ENCODE data around the gene ZNF93.
"Not testable (repeated sequence)": the region's sequence is repeated elsewhere in the genome, so short reads cannot be mapped to it uniquely, and the experiment has no call there.

The ZNF93 gene

DNA sequence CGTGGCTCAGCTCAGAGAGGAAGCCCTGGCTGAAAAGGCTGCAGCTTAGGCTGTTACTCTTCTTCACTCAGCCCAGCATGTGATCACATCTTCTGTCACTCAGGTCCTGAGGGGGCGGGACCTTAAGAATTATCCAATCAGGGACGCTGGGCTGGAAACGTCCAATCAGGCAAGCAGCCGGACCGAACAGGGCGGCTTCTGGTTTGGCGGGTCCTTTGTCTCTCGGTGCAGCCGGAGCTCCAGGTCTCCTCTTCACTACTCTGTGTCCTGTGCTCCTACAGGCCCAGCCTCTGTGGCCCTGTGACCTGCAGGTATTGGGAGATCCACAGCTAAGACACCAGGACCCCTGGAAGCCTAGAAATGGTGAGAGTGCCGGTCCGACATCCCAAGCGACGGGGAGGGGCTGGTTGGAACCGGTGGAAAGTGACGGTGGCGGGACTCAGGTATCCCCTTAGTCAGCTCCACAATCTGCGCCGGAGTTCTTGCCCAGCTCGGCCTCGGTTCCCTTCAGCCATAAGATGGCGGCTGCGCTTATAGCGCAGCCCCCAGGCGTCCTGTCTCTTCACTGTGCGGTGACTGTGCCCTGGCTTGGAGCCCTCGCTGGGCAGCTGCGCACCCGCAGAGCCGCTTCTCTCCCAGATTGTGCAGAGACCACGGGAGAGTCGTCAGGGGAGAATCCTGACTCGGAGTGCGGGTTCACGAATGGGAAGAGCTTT lies at the start of gene ZNF93:
ZNF93 (plus strand) TSS at position 218 of the 716 bp plus-strand sequence; CDS start at position 361, 143 bp downstream.
- peak; percentile 90 for DNase-seq

DNA sequence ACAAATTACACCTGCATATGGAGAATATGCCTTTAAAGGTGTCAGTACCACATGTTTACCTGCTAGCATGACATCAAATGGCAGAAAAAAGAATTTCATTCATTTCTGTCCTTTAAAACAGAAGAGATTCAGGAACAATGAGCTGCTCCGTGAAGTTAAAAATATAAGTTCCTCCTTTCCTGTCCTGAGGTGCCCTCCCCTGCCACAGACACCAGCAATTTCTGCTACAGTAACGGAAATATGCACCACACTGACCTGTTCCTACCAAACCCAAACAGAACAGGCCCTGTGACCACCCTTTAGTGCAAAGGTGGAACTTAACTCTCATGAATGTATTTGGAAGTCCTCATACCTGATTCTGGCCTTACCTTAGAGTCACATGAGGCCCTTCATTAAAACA lies 49.0 kb upstream of the ZNF93 start:
- not testable (repeated sequence) for DNase-seq

DNA sequence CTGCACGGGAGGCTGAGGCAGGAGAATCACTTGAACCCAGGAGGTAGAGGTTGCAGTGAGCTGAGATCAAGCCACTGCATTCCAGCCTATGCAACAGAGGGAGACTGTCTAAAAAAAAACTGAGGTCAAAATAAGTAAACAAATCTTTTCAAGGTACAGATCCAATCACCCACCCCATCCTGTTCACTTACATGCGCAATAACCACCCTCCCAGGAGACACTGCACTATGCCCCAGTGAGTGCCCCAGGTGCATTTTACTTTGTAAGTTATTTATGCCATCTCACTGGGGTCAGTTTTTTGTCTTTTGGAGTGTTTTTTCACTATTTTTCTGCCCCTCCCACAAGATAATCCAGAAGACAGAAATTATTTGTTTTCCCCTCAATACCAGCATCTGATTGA lies 42.0 kb upstream of the ZNF93 start:
- no peak for DNase-seq

DNA sequence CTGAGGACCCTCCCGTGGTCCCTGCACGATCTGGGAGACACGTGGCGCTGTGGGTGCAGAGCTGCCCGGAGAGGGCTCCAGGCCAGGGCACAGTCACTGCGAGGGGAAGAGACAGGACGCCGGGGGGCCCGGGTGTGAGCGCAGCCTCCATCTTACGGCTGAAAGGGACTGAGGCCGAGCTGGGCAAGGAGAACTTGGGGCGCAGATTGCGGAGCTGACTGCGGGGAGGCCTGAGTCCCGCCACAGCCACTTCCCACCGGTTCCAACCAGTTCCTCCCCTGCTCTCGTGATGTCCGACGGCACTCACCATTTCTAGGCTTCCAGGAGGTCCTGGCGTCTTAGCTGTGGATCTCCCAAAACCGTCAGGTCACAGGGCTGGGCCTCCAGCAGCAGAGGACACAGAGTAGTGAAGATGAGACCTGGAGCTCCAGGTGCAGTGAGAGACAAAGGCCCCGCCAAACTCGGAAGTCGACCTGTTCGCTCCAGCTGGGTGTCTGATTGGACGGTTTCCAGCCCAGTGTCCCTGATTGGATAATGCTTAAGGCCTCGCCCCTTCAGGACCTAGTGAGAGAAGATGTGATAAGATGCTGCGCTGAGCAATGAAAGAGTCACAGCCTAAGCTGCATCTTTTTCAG lies 39.9 kb upstream of the ZNF93 start:
- peak; percentile 43 for DNase-seq

DNA sequence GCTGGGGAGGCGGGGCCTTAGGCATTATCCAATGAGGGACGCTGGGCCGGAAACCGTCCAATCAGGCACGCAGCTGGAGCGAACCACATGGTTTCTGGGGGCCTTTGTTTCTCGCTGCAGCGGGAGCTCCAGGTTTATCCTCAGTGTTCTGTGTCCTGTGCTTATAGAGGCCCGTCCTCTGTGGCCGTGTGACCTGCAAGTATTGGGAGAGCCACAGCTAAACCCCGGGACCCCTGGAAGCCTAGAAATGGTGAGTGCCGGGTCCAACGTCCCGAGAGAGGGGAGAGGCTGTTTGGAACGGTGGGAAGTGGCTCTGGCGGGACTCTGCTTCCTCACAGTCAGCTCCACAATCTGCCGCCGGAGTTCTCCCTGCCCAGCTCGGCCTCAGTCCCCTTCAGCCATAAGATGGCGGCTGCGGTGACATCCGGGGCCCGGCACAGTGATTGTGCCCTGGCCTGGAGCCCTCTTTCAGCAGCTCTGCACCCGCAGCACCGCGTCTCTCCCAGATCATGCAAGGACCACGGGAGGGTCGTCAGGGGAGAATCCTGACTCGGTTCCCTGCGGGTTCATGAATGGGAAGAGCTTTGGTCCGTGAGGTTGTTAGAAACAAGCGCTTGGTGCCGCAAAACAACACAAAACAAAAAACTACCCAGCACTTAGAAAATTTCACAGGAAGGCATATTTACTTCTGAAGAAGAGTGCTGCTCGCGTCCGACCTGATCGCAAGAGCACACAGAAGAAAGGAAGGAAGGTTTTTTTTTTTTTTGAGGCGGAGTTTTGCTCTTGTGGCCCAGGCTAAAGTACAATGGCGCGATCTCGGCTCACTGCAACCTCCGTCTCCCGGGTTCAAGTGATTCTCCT lies 34.8 kb upstream of the ZNF93 start, which contains the start of gene ZNF253:
ZNF253 (plus strand) TSS at position 133 of the 861 bp plus-strand sequence; CDS start at position 248, 115 bp downstream.
- DNase-seq, result peak; percentile 96

DNA sequence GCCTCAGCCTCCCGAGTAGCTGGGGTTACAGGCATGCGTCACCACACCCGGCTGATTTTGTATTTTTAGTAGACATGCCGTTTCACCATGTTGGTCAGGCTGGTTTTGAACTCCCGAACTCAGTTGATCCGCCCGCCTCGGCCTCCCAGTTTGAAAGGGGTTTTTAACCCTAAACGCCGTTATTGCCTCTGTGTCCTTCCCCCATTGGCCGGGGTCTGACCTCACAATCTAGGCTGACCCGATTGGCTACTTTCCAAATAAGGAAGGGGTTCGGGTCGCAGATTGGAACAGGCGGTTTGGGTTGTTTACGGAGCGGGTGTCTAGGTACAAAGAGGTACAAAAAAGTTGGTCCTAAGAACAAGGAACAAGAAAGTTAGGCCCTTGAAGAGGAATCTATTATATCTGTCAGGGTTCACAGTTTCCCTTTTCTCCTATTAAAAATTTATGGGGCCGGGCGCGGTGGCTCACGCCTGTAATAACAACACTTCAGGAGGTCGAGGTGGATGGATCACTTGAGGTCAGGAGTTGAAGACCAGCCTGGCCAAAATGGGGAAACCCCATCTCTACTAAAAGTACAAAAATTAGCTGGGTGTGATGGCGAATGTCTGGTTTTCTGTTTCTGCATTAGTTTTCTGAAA lies 34.0 kb upstream of the ZNF93 start:
- DNase-seq, result peak; percentile 45

DNA sequence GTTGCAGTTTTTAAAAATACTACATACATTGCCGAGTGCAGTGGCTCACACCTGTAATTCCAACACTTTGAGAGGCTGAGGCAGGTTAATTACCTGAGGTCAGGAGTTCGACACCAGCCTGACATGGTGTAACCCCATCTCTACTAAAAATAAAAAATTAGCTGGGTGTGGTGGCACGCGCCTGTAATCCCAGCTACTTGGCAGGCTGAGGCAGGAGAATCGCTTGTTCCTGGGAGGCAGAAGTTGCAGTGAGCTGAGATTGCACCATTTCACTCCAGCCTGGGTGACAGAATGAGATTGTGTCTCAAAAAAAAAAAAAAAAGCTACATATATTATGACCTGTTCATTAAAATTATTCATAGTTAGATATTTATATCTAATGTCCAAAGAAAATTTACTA lies 30.7 kb upstream of the ZNF93 start:
- not testable (repeated sequence) for DNase-seq

DNA sequence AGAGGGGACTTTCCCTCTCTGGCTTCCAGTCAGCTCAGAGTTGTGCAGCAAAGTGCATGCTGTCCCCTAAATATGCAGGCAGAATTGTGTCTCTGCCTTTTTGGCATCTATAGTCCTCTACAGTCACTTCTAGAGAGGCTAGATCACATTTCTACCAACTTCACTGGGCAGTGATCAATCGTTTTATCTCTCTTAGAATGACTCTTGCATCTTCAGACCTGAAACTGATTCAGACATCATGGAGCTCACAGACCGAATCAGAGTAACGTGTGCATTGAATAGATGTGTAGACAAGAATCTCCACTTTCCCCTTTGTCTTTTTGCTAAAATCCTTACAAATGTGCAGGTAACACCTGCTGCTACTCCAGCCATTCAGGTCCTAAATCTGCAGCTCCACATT lies 28.8 kb upstream of the ZNF93 start:
- no peak for DNase-seq

DNA sequence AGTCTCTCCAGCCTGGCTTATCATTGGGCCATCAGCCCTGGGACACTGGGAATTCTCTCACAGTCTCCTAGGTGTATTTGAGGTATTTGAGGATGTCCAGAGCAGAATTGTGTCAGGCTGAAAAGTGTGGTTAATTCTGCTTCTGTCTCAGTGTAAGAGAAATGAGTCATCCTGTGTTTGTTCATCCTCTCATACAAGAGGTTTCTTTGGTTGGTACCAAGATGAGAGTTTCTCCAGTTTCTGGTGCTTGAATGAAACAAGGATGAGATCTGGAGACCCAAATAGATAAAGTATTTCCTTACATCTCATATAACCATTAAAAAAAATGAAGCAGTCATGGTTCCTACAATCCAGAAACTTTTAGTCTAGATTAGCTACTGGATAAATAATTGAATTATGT lies 27.4 kb upstream of the ZNF93 start:
- no peak for DNase-seq

DNA sequence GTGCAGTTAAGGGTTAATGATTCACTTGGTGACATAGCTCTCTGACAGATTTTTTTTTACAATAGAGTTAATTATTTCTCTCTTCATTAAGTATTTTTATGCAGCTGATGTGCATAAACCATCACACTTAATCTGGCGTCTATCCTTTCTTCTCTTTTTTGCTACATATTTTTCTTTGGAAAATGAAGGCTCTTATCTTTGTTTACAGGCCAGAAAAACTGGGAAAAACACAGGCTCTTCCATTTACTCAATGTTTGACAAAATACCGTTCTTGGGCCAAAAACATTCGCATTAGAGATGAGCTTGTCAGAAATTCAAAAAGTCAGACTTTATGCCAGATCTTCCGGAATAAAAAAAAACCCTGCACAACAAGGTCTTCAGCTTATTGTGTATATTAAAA lies 23.0 kb upstream of the ZNF93 start:
- no peak for DNase-seq

DNA sequence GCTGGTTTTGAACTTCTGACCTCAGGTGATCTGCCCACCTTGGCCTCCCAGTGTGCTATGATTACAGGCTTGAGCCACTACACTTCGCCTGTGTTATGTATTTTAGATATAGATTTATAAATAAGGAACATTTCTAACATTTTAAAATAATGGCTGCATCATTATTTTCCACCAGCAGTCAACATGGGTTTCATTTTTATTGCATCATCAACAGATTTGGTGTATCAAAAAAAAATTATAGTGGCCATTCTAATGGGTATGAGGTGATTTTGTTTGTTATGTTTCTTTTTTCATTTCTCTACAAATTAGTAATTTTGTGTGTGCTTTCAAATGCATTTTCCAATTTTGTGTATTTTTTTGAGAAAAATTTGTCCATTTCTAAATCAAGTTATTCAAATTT lies 16.2 kb upstream of the ZNF93 start:
- DNase-seq, result no peak

DNA sequence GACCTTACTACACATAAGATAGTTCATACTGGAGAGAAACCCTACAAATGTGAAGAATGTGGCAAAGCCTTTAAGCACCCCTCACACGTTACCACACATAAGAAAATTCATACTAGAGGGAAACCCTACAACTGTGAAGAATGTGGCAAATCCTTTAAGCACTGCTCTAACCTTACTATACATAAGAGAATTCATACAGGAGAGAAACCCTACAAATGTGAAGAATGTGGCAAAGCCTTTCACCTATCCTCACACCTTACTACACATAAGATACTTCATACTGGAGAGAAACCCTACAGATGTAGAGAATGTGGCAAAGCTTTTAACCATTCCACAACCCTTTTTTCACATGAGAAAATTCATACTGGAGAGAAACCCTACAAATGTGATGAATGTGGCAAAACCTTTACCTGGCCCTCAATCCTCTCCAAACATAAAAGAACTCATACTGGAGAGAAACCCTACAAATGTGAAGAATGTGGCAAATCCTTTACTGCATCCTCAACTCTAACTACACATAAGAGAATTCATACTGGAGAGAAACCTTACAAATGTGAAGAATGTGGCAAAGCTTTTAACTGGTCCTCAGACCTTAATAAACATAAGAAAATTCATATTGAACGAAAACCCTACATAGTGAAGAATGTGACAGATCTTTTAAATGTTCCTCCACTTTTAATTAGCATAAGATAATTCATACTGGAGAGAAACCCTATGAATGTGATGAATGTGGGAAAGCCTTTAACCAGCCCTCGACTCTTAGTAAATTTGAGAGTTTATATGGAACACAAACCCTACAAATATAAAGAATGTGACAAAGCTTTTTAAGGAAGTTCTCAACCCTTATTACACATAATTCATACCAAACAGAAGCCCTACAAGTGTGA lies 8.4 kb upstream of the ZNF93 start:
- not testable (repeated sequence) for DNase-seq

DNA sequence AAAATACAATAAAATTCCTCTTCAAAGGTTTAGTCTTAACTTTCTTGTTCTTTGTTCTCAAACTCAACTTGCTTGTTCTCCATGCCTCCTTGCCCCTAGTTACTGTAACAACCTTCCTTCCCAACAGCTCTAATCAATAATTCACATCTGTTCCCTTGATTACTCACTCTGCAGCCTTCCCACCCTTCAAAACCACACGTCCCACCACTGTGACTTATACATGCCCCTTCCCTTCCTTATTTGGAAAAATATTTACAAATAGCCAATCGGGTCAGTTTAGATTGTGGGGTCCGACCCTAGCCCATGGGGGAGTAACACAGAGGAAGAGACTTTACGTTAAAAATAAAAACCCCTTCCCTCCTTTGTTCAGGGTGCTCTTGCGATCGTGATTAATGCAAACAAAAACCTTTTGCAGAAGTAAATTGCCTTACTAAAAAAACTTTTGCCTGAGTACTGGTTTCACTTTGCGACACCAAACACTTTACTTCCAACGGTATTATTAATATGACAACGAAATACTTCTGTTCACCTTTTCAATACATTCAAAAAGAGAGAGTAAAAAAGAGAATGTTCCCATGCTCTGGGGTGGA lies 512 bp upstream of the ZNF93 start:
- no peak for DNase-seq

DNA sequence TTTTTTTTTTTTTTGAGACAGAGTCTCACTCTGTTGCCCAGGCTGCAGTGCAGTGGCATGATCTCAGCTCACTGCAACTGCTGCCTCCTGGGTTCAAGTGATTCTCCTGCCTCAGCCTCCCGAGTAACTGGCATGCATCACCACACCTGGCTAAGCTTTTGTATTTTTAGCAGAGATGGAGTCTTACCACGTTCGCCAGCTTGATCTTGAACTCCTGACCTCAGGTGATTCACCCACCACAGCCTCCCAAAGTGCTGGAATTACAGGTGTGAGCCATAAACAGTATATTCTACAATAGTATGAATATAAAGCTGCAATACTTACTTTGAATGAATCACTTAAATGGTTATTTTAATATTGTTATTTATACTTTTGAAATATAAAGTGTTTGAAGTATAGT lies 6.8 kb downstream of the ZNF93 start:
- not testable (repeated sequence) for DNase-seq

DNA sequence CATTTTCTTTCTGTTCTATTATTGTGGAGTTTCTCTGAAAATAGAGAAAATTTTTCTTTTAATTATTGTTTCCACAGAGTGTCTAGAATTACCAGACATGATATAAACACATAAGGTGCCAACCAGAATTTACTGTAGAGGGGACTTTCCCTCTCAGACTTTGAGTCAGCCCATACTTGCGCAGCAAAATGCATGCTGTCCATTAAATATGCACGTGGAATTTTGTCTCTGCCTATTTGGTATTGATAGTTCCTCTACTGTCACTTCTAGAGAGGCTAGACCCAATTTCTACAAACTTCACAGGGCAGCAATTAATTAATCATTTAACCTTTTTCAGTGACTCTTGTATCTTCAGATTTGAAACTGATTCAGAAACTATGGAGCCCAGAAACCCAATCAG lies 8.9 kb downstream of the ZNF93 start:
- no peak for DNase-seq

DNA sequence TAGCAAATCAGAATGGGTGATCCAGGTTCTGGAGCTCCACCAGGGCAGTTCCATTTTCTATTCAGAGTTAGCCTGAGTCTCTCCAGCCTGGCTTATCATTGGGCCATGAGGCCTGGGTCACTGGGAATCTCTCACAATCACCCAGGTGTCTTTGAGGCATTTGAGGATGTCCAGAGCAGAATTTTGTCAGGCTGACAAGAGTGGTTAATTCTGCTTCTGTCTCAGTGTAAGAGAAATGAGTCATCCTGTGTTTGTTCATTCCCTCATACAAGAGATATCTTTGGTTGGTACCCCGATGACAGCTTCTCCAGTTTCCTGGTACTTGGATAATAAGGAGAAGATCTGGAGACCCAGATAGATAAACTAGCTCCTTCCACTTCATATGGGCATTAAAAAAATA lies 10.4 kb downstream of the ZNF93 start:
- no peak for DNase-seq

DNA sequence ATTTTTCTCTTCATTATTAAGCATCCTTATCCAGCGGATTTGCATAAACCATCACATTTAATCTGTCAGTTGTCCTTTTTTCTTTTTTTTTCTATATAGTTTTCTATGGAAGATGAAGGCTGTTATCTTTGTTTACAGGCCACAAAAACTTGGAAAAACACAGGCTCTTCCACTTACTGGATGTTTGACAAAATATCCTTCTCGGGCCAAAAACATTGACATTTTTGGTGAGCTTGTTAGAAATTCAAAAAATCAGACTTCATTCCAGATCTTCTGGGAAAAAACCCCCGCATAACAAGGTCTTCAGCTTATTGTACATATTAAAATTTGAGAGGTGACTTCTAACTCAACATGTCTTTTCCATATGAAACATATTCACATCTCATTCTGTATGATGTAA lies 13.8 kb downstream of the ZNF93 start:
- DNase-seq, result no peak

DNA sequence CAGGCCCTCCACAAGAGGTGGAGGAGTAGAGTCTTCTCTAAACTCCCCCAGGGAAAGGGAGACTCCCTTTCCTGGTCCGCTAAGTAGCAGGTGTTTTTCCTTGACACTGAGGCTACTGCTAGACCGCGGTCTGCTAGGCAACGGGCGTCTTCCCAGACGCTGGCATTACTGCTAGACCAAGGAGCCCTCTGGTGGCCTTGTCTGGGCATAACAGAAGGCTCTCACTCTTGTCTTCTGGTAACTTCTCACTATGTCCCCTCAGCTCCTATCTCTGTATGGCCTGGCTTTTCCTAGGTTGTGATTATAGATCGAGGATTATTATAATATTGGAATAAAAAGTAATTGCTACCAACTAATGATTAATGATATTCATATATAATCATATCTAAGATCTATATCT lies 29.7 kb downstream of the ZNF93 start:
- peak; percentile 27 for DNase-seq

DNA sequence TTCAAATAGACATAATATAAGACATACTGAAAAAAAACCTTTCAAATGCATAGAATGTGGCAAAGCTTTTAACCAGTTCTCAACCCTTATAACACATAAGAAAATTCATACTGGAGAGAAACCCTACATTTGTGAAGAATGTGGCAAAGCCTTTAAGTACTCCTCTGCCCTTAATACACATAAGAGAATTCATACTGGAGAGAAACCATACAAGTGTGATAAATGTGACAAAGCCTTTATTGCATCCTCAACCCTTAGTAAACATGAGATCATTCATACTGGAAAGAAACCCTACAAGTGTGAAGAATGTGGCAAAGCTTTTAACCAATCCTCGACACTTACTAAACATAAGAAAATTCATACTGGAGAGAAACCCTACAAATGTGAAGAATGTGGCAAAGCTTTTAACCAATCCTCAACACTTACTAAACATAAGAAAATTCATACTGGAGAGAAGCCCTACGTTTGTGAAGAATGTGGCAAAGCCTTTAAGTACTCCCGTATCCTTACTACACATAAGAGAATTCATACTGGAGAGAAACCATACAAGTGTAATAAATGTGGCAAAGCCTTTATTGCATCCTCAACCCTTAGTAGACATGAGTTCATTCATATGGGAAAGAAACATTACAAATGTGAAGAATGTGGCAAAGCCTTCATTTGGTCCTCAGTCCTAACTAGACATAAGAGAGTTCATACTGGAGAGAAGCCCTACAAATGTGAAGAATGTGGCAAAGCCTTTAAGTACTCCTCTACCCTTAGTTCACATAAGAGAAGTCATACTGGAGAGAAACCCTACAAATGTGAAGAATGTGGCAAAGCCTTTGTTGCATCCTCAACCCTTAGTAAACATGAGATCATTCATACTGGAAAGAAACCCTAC lies 32.9 kb downstream of the ZNF93 start:
- DNase-seq, result not testable (repeated sequence)

DNA sequence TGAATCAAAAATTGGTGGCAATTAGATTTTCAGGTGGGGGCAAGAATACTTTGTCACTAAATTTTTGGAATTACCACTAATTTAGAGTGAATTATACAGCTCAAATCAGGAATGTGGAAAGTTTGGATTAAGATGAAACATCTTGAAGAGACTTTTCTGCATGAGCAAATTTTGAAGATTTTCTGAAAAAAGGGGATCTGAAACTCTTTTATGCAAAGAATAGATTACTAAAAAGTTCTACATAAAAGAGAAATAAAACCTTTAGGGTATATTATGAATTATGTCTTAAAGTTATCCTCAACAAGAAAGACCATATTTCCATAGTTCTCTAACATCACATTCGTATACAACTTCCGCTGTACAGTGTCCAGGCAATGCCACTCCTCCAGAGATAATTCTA lies 36.7 kb downstream of the ZNF93 start:
- DNase-seq, result no peak

DNA sequence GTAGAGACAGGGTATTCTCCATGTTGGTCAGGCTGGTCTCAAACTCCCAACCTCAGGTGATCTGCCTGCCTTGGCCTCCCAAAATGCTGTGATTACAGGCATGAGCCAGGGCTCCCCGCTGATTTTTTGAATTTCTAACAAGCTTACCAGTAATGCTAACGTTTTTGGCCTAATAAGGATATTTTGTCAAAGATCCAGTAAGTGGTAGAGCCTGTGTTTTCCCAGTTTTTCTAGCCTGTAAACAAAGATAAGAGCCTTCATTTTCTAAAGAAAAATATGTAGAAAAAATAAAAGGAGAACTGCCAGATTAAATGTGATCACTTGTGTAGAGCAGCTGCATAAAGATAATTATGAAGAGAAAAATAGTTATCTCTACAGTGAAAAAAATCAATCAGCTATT lies 37.7 kb downstream of the ZNF93 start:
- no peak for DNase-seq

Data from activated naive CD4-positive, alpha-beta T cell treated with anti-CD3 and anti-CD28 coated beads, Interleukin-2, amount 50 U/mL, for 16 hours (primary cell).